DMS 273 (cell line): ENCODE measurements around the gene TIA1.
"Not testable (repeated sequence)": the region's sequence is repeated elsewhere in the genome, so short reads cannot be mapped to it uniquely, and the experiment has no call there.

Experiments
- DNase-seq: peaks from one replicate; lab custom pipeline; 2025; ENCODE audit not compliant: unreplicated experiment; lab: John Stamatoyannopoulos, UW

TIA1 gene

DNA sequence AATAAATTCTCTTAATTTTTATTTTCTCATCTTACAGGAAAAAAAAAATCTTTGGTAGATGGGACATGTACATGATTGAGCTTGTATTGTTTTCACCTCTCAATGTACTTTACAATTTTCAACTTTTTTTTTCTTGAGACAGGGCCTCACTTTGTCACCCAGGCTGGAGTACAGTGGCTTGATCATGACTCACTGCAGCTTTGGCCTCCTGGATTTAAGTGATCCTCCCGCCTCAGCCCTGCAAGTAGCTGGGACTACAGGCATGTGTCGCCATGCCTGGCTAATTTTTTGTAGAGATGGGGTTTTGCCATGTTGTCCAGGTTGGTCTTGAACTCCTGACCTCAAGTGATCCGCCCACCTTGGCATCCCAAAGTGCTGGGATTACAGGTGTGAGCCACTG is 25.1 kb downstream of the TIA1 start:
- DNase-seq = not testable (repeated sequence)

GRCh38 chr2:70214953-70215549 is 33.4 kb downstream of the TIA1 start:
- no peak for DNase-seq

GRCh38 chr2:70214365-70214764 is 34.1 kb downstream of the TIA1 start:
- DNase-seq = no peak

DNA sequence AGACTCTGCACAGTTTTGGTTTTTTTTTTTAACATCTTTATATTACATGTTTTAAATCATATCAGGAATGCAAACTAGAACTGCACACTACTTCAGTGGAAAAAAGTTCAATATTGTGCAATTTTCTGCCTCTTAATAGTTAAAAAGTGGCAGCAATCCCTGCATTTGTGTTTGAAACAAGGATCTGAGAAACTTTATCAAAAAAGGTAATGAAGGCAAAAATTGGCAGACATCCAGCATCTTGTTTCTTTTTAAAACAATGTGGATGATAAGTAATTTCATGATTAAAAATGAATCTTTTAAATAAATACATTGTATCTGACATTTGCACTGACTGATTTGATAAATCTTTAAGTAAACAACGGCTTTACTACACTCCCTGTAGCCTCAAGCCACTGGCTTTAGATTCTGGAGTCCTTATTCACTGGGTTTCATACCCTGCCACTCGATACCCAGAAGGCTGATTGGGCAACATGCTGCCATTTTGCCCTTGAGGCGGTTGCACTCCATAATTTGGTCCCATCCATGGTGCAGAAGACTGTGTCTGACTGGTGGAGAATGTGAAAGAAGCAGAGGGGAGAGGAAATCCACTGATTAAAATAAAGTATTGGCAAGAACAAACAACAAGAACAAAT is 36.0 kb downstream of the TIA1 start:
- DNase-seq = peak; percentile 36

DNA sequence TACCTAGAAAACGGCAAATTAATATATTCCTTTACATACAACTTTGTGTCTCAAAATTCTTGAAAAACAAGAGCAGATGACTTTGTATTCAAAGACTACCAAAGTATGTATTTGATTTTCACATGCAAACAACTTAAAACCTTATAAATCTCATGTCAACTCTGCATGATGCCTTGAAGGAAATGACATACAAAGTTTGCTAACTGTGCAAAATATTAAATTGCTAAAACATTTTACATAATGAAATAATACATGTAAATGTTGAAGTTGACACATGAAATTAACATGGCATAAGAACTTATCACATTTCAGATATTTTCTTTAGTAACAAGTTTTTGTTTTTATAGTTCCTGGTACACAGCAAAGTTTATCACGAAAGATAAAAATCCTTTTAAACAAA is 36.8 kb downstream of the TIA1 start:
- DNase-seq = no peak

- peak; percentile 20 for DNase-seq
These were observed 44.0 kb downstream of the TIA1 start for GRCh38 chr2:70204452-70204851.

- peak; percentile 21 for DNase-seq
These were observed 45.3 kb downstream of the TIA1 start for GRCh38 chr2:70203086-70203485.

GRCh38 chr2:70202236-70202806 is 46.1 kb downstream of the TIA1 start:
- no peak for DNase-seq

DNA sequence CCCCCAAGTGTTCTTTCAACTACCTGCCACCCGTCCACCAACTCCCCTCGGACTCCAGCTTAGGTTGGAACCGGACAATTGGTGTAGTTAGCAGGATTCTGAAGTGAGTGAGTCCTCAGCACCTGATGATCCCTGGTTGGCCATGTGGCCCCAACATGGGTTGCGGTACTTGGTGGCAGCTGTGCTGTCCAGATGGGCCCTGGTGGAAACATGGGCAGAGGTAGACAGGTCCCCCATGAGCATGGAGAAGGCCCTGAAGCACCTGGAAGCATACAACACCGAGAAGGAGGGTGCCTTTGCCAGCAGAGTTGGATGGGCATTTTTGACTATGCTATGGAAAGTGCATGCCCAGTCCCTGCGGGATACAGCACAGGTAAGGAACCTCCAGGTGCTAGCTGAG is 46.6 kb downstream of the TIA1 start:
- DNase-seq = no peak

GRCh38 chr2:70201225-70201768 is 47.1 kb downstream of the TIA1 start:
- DNase-seq = no peak

GRCh38 chr2:70199320-70199864 is 49.0 kb downstream of the TIA1 start:
- no peak for DNase-seq

DNA sequence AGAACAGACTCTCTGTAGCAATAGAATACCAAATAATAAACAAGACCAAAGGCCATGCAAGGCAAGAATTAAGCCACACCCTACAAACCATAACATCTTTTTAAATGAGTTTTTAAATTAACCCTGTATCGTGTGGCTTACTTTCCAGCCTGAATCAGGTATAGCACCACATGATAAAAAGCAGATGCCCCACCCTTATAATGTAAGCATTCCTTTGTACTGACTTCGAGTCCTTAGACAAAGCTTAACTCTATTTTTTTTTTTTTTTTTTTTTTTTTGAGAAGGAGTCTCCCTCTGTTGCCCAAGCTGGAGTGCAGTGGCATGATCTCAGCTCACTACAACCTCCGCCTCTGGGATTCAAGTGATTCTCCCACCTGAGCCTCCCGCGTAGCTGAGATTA is 55.9 kb downstream of the TIA1 start:
- no peak for DNase-seq

DNA sequence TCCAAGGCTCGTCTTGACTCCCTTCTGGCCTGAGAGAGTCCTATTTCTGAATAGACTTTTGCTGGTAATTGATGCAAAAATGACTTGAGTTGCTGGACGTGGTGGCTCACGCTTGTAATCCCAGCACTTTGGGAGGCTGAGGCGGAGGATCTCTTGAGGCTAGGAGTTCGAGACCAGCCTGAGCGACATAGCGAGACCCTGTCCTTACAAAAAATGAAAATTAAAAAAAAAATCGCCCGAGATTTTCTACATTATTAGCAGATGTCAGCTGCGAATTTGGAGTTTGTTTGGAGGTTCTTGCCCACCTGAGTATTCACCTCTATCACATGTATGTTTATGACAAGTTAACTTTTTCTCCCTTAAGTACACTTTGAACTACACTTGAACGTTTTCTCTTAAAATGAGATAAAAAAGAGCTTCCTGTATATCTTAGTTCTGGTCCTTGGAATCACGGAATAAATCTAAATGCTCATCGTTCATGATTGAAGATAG is 57.1 kb downstream of the TIA1 start:
- no peak for DNase-seq

- peak; percentile 99 for DNase-seq
These were observed 57.8 kb downstream of the TIA1 start, which contains the start of gene C2orf42 for GRCh38 chr2:70190418-70191243. C2orf42 (minus strand) TSS chr2:70191019; CDS start chr2:70181985, 9,034 bp downstream.

DNA sequence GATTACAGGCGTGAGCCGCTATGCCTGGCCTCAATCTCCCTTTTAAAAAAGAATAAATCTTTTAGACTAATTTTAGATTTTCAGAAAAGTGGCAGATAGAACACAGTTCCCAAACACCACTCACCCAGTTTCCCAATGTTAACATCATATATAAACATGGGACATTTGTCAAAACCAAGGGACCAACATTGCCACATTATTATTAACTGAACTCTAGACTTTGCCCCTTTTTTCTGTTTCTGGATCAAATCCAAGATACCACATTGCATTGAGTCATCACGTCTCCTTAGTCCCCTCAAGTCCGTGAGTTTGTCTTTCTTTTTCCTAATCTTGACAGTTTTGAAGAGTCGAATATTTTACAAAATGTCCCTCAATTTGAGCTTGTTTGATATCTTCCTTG is 60.0 kb downstream of the TIA1 start:
- DNase-seq = no peak

- DNase-seq = not testable (repeated sequence)
These were observed 61.3 kb downstream of the TIA1 start for GRCh38 chr2:70187170-70187569.

DNA sequence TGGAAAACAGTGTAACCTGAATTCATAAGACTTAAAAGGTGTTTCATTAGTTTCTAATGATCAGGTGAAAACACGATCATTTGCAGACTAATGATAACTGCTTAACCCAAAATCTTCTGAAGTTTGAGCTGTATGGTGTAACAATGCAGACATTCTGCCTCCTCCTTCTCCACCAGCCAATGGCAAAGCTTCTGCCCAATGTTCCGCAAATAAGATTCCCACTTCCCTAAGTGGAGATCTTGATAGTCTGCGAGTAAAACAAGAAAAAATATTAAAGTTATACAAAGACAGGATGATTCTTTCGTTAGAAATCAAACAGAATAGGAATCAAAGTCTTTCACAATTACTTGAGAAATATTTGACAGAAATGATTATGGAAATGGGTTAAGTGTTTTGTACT is 65.7 kb downstream of the TIA1 start:
- no peak for DNase-seq

DNA sequence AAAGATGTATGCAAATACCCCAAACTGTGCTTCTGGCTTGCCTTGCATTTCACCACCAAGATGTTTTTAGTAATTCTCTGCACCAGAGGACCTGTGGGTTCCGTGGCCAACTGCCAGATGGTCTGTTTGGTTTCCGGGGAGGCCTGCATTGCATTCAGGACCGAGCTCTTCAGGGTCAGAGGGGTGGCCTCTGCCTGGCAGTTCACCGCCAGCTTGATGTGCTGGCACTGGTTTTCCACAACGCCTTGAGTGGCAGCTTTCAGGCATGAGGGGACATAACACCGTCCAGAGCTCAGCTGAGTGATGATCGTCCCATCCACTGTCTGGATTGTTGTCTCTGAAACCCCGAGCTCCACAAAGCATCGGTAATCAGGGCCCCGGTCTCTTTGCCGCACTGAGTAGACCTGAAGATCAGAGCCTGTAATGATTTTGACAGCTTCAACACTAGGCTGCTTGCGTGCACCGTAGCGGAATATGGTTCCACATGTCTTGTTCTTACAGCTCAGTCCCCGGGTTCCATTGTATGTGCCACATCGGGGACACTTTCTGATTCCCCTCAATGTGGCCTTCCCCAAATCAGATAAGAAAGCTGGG is 67.0 kb downstream of the TIA1 start:
- no peak for DNase-seq

GRCh38 chr2:70173520-70173919 is 74.9 kb downstream of the TIA1 start:
- no peak for DNase-seq

- DNase-seq = not testable (repeated sequence)
These were observed 78.7 kb downstream of the TIA1 start for GRCh38 chr2:70169654-70170245.
